Neuron (in vitro differentiated cells): ENCODE data around the gene CD8B2.
"Not testable (repeated sequence)": the region's sequence is repeated elsewhere in the genome, so short reads cannot be mapped to it uniquely, and the experiment has no call there.

Source experiments
- H2AFZ ChIP-seq: one replicate; pipeline ENCODE4 v1.6.1; 2013; ENCODE audit warnings: low read depth, mild to moderate bottlenecking, inconsistent platforms, low read length, moderate library complexity
- H3K27me3 ChIP-seq: one replicate; pipeline ENCODE4 v1.6.1; 2013; ENCODE audit warnings: low read length; ENCODE audit not compliant: insufficient read depth
- H3K36me3 ChIP-seq: one replicate; pipeline ENCODE4 v1.6.1; 2013; ENCODE audit warnings: low read length; ENCODE audit not compliant: insufficient read depth
- H3K4me1 ChIP-seq: one replicate; pipeline ENCODE4 v1.6.1; 2013; ENCODE audit warnings: low read length; ENCODE audit not compliant: insufficient read depth
- H3K4me3 ChIP-seq: 2 replicates; pipeline ENCODE4 v1.5.1; 2013; ENCODE audit warnings: mild to moderate bottlenecking, low read length, moderate library complexity
- H3K9me3 ChIP-seq: one replicate; pipeline ENCODE4 v1.6.1; 2013; ENCODE audit warnings: low read length

Gene CD8B2

DNA sequence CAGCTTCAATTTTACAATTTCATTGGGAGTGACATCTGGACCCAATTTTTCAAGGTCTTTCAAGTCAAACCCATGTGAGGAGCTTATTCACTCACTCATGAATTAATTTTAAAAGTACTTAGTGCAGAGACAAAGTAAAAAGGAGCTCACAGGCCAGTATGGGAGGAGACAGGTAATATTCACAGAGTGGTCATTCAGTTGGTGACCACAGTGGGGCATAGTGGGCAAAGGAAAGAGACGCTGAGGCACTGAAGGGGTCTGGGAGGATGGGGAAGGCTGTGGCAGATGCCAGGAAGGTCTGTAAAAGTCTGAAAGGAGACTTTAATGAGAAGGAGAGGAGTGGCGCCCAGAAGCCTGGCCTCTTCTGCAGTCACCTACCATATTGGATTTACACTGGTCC lies 76.0 kb downstream of the CD8B2 start:
- Histone ChIP-seq H3K36me3 (no peaks in the 10 kb centered on the region), H3K4me3 (no peak overlapping the region), H2AFZ (no peak overlapping the region), H3K4me1 (peaks cover 9% of the 10 kb centered on the region), H3K9me3 (no peaks in the 10 kb centered on the region), H3K27me3 (no peaks in the 10 kb centered on the region)

DNA sequence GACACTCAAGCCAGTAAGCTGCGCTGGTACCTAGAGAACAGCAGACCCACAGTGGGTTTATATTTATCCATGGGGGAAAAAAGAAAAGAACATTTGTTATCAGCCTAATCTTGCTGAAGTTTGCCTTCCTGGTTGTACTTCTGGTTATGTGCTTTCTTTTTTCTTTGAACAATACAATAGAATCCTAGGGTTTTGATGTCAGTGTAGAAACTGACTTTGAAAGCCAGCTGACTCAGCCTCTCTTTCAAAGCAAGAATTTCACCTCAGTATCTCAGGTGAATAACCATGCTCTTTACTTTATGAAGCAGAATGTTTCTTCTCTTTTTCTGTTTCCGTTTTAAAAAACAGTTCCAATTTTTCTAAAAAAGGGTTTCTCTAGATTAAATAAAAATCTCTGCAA lies 78.4 kb downstream of the CD8B2 start:
- H3K27me3 ChIP-seq, result no peaks in the 10 kb centered on the region
- H3K9me3 ChIP-seq, result no peaks in the 10 kb centered on the region
- no peak overlapping the region for H2AFZ ChIP-seq
- H3K4me3 ChIP-seq, result no peak overlapping the region
- peaks cover 9% of the 10 kb centered on the region for H3K4me1 ChIP-seq
- H3K36me3 ChIP-seq, result no peaks in the 10 kb centered on the region

DNA sequence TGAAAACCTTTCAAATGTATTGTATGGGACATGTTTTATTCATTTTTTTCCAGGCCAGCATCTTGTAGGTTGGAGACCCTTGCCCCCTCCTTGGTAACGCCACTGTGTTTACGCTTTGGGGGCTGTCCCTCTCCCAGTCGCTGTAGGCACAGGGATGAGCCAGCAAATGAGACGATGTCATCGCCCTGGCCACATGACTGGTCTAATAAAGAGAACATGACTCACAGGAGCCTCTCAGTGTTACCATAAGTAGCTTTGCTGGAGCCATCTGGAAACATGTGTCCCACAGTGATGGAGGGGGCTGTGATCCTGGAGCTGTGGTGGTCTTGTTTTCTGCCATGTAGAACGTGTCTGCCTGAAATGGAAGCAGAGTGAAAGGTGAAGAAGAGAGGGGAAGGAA lies 78.9 kb downstream of the CD8B2 start:
- Histone ChIP-seq H3K4me3 (no peak overlapping the region), H3K4me1 (peaks cover 9% of the 10 kb centered on the region), H2AFZ (no peak overlapping the region), H3K9me3 (no peaks in the 10 kb centered on the region), H3K36me3 (no peaks in the 10 kb centered on the region), H3K27me3 (no peaks in the 10 kb centered on the region)

DNA sequence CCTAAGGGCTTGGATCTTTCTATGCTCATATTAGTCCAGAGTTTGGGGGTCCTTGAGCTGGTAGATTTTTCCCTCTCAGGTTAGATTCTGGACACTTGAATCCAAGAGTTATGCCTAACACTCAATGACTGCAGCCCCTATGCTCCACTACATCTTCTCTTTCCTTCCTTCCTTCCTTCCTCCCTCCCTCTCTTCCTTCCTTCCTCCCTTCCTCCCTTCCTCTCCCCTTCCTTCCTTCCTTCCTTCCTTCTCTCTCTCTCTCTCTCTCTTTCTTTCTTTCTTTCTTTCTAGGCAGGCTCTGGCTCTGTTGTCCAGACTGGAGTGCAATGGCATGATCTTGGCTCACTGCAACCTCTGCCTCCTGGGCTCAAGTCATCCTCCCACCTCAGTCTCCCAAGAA lies 79.3 kb downstream of the CD8B2 start:
- H3K27me3 ChIP-seq, H2AFZ ChIP-seq, H3K4me3 ChIP-seq, H3K36me3 ChIP-seq, H3K9me3 ChIP-seq, H3K4me1 ChIP-seq: not testable (repeated sequence)

DNA sequence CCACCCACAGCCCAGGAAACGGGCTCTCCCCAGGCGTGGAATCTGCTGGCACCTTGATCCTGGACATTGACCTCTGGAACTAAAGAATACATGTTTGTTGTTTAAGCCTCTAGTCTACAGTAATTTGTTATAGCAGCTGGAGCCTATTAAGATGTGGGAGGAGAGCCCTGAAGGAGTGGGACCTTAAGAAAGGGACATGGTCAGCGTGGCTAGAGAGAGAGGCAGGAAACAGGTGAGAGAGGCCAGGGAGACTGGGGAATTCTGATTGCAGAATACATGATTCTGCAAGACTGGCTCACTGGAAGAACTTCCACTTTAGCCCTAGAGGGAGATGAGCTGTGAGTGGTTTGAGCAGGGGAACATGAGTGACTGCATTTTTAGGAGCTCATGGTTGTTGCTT lies 83.2 kb downstream of the CD8B2 start:
- Histone ChIP-seq H3K36me3 (no peaks in the 10 kb centered on the region), H3K4me3 (no peak overlapping the region), H3K9me3 (no peaks in the 10 kb centered on the region), H3K4me1 (peaks cover 9% of the 10 kb centered on the region), H2AFZ (no peak overlapping the region), H3K27me3 (no peaks in the 10 kb centered on the region)
